ENCODE results near the gene PRRX2. TPM values are rescaled to one million over a fixed set of nuclear protein-coding genes. Genes with fewer than 3 reads are reported as not detected.

PRRX2 gene
- total and polyA plus RNA-seq, 9 of the 15 experiments (the other 6 are each of a cell fraction or from before 2014, with no cell fraction given), result 0.21 TPM; not detected in 8

DNA sequence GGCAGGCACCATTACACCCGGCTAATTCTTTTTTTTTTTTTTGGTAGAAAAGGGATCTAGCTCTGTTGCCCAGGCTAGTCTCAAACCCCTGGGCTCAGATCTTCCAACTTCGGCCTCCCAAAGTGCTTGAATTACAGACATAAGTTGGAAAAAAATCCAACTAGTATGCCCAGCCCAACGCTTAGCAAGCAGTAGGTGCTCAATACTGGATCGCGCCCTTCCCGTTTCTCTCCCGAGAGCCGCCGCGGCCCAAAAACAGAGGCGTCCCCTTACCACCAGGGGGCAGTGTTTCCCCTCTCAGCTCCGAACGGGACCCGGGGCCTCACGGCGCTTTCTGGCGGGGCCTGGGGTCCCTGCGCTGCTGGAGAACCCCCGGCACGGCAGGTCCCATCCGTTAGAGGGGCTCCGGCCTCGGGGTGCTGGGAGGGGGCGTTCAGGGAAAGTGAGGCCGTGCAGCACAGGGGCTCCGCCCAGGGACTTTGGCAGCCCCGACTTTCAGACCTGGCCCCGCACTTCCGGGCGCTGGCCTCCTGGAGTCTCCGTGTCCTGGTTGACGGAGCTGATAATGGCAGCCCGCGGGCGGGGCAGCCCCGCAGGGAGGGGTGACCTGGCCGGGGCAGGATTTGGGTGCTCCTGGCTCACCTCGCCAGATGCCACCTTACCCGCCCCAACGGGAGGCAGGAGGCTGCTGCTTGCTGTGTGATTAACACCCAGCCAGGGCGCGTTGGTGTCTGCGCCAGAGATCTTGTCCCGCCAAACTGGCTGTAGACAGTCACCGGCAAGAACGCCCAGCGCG lies 72.2 kb downstream of the PRRX2 start (continued):
- TF ChIP-seq HNRNPK (IDR thresholded peaks at IDR 0.05; ENCODE audit: low read depth, low read length, poor library complexity, severe bottlenecking) (no peak), FOXO4 (CRISPR knock-in tag; IDR thresholded peaks at IDR 0.05) (peak; percentile 54; the same call in 1 of the 2 replicates), ATF3 (IDR thresholded peaks at IDR 0.05) (no peak; the same call in 1 of the 2 replicates), ATF3 (CRISPR knock-in tag; conservative IDR thresholded peaks at IDR 0.05) (peak; percentile 44; the same call in 1 of the 2 replicates), CREB1 (IDR thresholded peaks at IDR 0.05) (0 out of 2 replicates have a peak, but pooled peaks have one; percentile 20), CREB1 (CRISPR knock-in tag; IDR thresholded peaks at IDR 0.05) (peak; percentile 52; the same call in 1 of the 2 replicates), ZNF780A (CRISPR knock-in tag; IDR thresholded peaks at IDR 0.05) (no peak), TCF3 (CRISPR knock-in tag; IDR thresholded peaks at IDR 0.05) (peak; percentile 68), SNIP1 (IDR thresholded peaks at IDR 0.05; ENCODE audit: low read depth) (no peak), U2AF1 (optimal IDR thresholded peaks at IDR 0.05; ENCODE audit: low read depth, low read length) (peak; percentile 53), NCOA6 (IDR thresholded peaks at IDR 0.05) (no peak), DPF2 (IDR thresholded peaks at IDR 0.05) (peak; percentile 85), ZFP1 (CRISPR knock-in tag; IDR thresholded peaks at IDR 0.05) (0 out of 2 replicates have a peak, but pooled peaks have one; percentile 54), SRSF7 (optimal IDR thresholded peaks at IDR 0.05; ENCODE audit: low read depth, low read length) (no peak), SIRT6 (IDR thresholded peaks at IDR 0.05; ENCODE audit: low read depth, low read length) (no peak), XRCC4 (IDR thresholded peaks at IDR 0.05; ENCODE audit: extremely low read depth, insufficient read depth, insufficient read length) (no peak)
- TF ChIP-seq, protein P1, sequence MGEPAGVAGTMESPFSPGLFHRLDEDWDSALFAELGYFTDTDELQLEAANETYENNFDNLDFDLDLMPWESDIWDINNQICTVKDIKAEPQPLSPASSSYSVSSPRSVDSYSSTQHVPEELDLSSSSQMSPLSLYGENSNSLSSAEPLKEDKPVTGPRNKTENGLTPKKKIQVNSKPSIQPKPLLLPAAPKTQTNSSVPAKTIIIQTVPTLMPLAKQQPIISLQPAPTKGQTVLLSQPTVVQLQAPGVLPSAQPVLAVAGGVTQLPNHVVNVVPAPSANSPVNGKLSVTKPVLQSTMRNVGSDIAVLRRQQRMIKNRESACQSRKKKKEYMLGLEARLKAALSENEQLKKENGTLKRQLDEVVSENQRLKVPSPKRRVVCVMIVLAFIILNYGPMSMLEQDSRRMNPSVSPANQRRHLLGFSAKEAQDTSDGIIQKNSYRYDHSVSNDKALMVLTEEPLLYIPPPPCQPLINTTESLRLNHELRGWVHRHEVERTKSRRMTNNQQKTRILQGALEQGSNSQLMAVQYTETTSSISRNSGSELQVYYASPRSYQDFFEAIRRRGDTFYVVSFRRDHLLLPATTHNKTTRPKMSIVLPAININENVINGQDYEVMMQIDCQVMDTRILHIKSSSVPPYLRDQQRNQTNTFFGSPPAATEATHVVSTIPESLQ (CRISPR knock-in tag; IDR thresholded peaks at IDR 0.05), result no peak
- TF ChIP-seq, protein P2, sequence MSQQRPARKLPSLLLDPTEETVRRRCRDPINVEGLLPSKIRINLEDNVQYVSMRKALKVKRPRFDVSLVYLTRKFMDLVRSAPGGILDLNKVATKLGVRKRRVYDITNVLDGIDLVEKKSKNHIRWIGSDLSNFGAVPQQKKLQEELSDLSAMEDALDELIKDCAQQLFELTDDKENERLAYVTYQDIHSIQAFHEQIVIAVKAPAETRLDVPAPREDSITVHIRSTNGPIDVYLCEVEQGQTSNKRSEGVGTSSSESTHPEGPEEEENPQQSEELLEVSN (IDR thresholded peaks at IDR 0.05; ENCODE audit: borderline replicate concordance in 1 of 2, extremely low read depth in 1 of 2, insufficient read depth in 1 of 2, insufficient read length in 1 of 2, low read depth in 1 of 2, low read length in 1 of 2, poor library complexity in 1 of 2, severe bottlenecking in 1 of 2), result no peak
- TF ChIP-seq, protein P3, sequence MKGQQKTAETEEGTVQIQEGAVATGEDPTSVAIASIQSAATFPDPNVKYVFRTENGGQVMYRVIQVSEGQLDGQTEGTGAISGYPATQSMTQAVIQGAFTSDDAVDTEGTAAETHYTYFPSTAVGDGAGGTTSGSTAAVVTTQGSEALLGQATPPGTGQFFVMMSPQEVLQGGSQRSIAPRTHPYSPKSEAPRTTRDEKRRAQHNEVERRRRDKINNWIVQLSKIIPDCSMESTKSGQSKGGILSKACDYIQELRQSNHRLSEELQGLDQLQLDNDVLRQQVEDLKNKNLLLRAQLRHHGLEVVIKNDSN (CRISPR knock-in tag; IDR thresholded peaks at IDR 0.05), result peak; percentile 29; the same call in 1 of the 2 replicates
- TF ChIP-seq, protein P4, sequence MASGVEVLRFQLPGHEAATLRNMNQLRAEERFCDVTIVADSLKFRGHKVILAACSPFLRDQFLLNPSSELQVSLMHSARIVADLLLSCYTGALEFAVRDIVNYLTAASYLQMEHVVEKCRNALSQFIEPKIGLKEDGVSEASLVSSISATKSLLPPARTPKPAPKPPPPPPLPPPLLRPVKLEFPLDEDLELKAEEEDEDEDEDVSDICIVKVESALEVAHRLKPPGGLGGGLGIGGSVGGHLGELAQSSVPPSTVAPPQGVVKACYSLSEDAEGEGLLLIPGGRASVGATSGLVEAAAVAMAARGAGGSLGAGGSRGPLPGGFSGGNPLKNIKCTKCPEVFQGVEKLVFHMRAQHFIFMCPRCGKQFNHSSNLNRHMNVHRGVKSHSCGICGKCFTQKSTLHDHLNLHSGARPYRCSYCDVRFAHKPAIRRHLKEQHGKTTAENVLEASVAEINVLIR (CRISPR knock-in tag; IDR thresholded peaks at IDR 0.05), result peak; percentile 53

All from K562 (cell line).